ENCODE results near the gene DIPK1A. TPM values are rescaled to one million over a fixed set of nuclear protein-coding genes. Genes with fewer than 3 reads are reported as not detected.

The DIPK1A gene
- total and polyA plus RNA-seq, 10 donors = 5.4 to 15.7 (median 9.9) TPM

- WGBS, 5 donors = 60 to 100% (median 66%) methylated on average over 3 of the region's 3 CpGs
- Histone ChIP-seq H3K27me3 (replicated peaks in 1 of 7) (no peaks in the 10 kb centered on the region), H3K36me3 (peaks cover 0 to 81% (median 47%) of the 10 kb centered on the region in 6 donors), H3K4me1 (peaks cover 0 to 4% (median 1%) of the 10 kb centered on the region in 6 donors), H3K4me3 (no peak overlapping the region), H3K9me3 (no peaks in the 10 kb centered on the region), H3K27ac (no peak overlapping the region)
- TF ChIP-seq CTCF (IDR thresholded peaks at IDR 0.05 in 8 of 11, conservative IDR thresholded peaks at IDR 0.05 in 3 of 11) = no peak
- TF ChIP-seq POLR2AphosphoS5 (IDR thresholded peaks at IDR 0.05) = no peak
- no peak for TF ChIP-seq POLR2A (IDR thresholded peaks at IDR 0.05)
- intact Hi-C loops (cut with DNase I; ENCODE audit: low total_unique reads) = no loop called here
- no peak for DNase-seq
Observed at GRCh38 chr1:92845908-92846307, 115.4 kb downstream of the DIPK1A start.

GRCh38 chr1:92844439-92844838 is 116.8 kb downstream of the DIPK1A start:
- H3K27ac ChIP-seq = no peak overlapping the region
- no peak for DNase-seq
- intact Hi-C loops (cut with DNase I; ENCODE audit: low total_unique reads) = no loop called here
- WGBS, 5 donors = 96 to 98% (median 97%) methylated on average over 3 of the region's 3 CpGs
- peaks cover 5 to 19% (median 13%) of the 10 kb centered on the region in 6 donors for H3K4me1 ChIP-seq
- no peak overlapping the region for H3K4me3 ChIP-seq
- TF ChIP-seq CTCF (IDR thresholded peaks at IDR 0.05 in 8 of 11, conservative IDR thresholded peaks at IDR 0.05 in 3 of 11) (no peak), POLR2AphosphoS5 (IDR thresholded peaks at IDR 0.05) (no peak), POLR2A (IDR thresholded peaks at IDR 0.05) (no peak)
- no peaks in the 10 kb centered on the region for H3K27me3 ChIP-seq (replicated peaks in 1 of 7)
- no peaks in the 10 kb centered on the region for H3K9me3 ChIP-seq
- peaks cover 0 to 83% (median 56%) of the 10 kb centered on the region in 6 donors for H3K36me3 ChIP-seq

GRCh38 chr1:92843429-92844352 is 117.6 kb downstream of the DIPK1A start:
- Histone ChIP-seq H3K36me3 (peaks cover 0 to 84% (median 60%) of the 10 kb centered on the region in 6 donors), H3K4me3 (no peak overlapping the region), H3K27ac (no peak overlapping the region), H3K4me1 (peaks cover 9 to 26% (median 20%) of the 10 kb centered on the region in 6 donors), H3K9me3 (no peaks in the 10 kb centered on the region), H3K27me3 (replicated peaks in 1 of 7) (no peaks in the 10 kb centered on the region)
- WGBS, 5 donors = 90 to 96% (median 94%) methylated on average over 8 of the region's 8 CpGs
- TF ChIP-seq POLR2AphosphoS5 (IDR thresholded peaks at IDR 0.05) = no peak
- no peak for TF ChIP-seq CTCF (IDR thresholded peaks at IDR 0.05 in 8 of 11, conservative IDR thresholded peaks at IDR 0.05 in 3 of 11)
- TF ChIP-seq POLR2A (IDR thresholded peaks at IDR 0.05) = no peak
- no peak for DNase-seq
- intact Hi-C loops (cut with DNase I; ENCODE audit: low total_unique reads) = no loop called here

GRCh38 chr1:92843046-92843423 is 118.2 kb downstream of the DIPK1A start:
- peaks cover 0 to 85% (median 67%) of the 10 kb centered on the region in 6 donors for H3K36me3 ChIP-seq

More at GRCh38 chr1:92843046-92843423, 118.2 kb downstream of the DIPK1A start:
- intact Hi-C loops (cut with DNase I; ENCODE audit: low total_unique reads) = no loop called here
- DNase-seq = no peak
- Histone ChIP-seq H3K4me3 (no peak overlapping the region), H3K27ac (no peak overlapping the region), H3K4me1 (peaks cover 15 to 33% (median 27%) of the 10 kb centered on the region in 6 donors), H3K27me3 (replicated peaks in 1 of 7) (no peaks in the 10 kb centered on the region), H3K9me3 (no peaks in the 10 kb centered on the region)
- 36 to 48% (median 41%) methylated on average over 2 of the region's 2 CpGs for WGBS, 5 donors
- TF ChIP-seq POLR2A (IDR thresholded peaks at IDR 0.05) (no peak), CTCF (IDR thresholded peaks at IDR 0.05 in 8 of 11, conservative IDR thresholded peaks at IDR 0.05 in 3 of 11) (no peak)

Data from spleen (tissue), 11 donors.